K562 (cell line): Measurements from ENCODE around the gene IGSF8. TPM values are rescaled to one million over a fixed set of nuclear protein-coding genes. Genes with fewer than 3 reads are reported as not detected.

Experiments
- ATAC-seq: fragments of 200-7000 bp; cut with Tn5 transposase; 3 replicates; pipeline ENCODE4 v1.9.1; 2020; ENCODE audit warnings: moderate library complexity
- BruUV-seq: library from RNA; stranded (reverse); fragments of 400-500 nt; replicated peaks from 2 replicates; lab custom pipeline; 2021; lab: Mats Ljungman, UMichigan
- CTCF ChIA-PET: fragments of 300-600 bp; formaldehyde crosslinking; extraction: SDS; loops from one replicate; lab custom pipeline; 2021; ENCODE audit warnings: low intra/inter-chr PET ratio; lab: Yijun Ruan, JAX
- POLR2A ChIA-PET: fragments of 300-600, 350-650 bp; sonication (Branson Sonifier 250); formaldehyde crosslinking; extraction: SDS; loops from one replicate; lab custom pipeline; 2021; ENCODE audit warnings: antibody characterized with exemption, inconsistent platforms; lab: Yijun Ruan, JAX
- DNase-seq, 4 experiments: peaks; one replicate each; pipeline versions ENCODE4 v3.0.0 to v3.0.0-alpha.2; 2011 to 2018; ENCODE audit warnings: low spot score in 3 of 4, mixed read lengths in 3 of 4; ENCODE audit errors: extremely low read depth in 1 of 4
- FAIRE-seq: peaks from 2 replicates; lab custom pipeline; 2011; peaks lifted over from hg19 to GRCh38; lab: Jason Lieb, UNC
- H2AFZ ChIP-seq: 2 replicates; pipeline ENCODE4 v1.6.0; 2011; ENCODE audit warnings: low read depth, low read length, control low read depth, inconsistent platforms
- H3K27ac ChIP-seq: fragments of 200-600 bp; 3 replicates; pipeline ENCODE4 v1.8.0; 2011; ENCODE audit warnings: low read depth, mild to moderate bottlenecking, control low read depth, inconsistent platforms, low read length, moderate library complexity, mixed read lengths; ENCODE audit errors: extremely low read depth
- H3K27me3 ChIP-seq, 2 experiments: fragments of 300-600 bp in 1 of 2; 2 replicates in 1 of 2; 3 replicates in 1 of 2; pipeline versions ENCODE4 v1.6.0 to v1.8.0; 2011; ENCODE audit warnings: inconsistent platforms in 2 of 2, low read length in 2 of 2, mild to moderate bottlenecking in 1 of 2, mixed read lengths in 1 of 2, moderate library complexity in 1 of 2; ENCODE audit not compliant: control insufficient read depth in 2 of 2, insufficient read depth in 2 of 2
- H3K36me3 ChIP-seq: fragments of 300-600 bp; 3 replicates; pipeline ENCODE4 v1.8.0; 2011; ENCODE audit warnings: mild to moderate bottlenecking, low read length, inconsistent platforms; ENCODE audit not compliant: control insufficient read depth, insufficient read depth
- H3K4me1 ChIP-seq, 2 experiments: fragments of 200-600 bp in 1 of 2; replicated peaks in 1 of 2; 2 replicates in 1 of 2; 3 replicates in 1 of 2; pipeline versions ENCODE4 v1.5.1 to v1.8.0; 2011; ENCODE audit warnings: inconsistent platforms in 2 of 2, low read length in 2 of 2, mild to moderate bottlenecking in 1 of 2, mixed read lengths in 1 of 2, moderate library complexity in 1 of 2; ENCODE audit not compliant: control insufficient read depth in 2 of 2, insufficient read depth in 2 of 2
- H3K4me2 ChIP-seq: 2 replicates; pipeline ENCODE4 v1.6.1; 2011; ENCODE audit warnings: low read length, control low read depth, inconsistent platforms, mixed read lengths; ENCODE audit not compliant: insufficient read depth
- H3K4me3 ChIP-seq: fragments of 200-600 bp; sonication (generic), shearing (Covaris generic); 2 replicates; pipeline ENCODE4 v1.5.1; 2016; ENCODE audit warnings: control low read depth, inconsistent platforms
- H3K79me2 ChIP-seq: fragments of 200-600 bp; 3 replicates; pipeline ENCODE4 v1.8.0; 2011; ENCODE audit warnings: low read length, inconsistent platforms; ENCODE audit not compliant: control insufficient read depth, insufficient read depth
- H3K9ac ChIP-seq, 2 experiments: 2 replicates each; pipeline versions ENCODE4 v1.6.0 to v1.6.1; 2011; ENCODE audit warnings: low read depth in 2 of 2, low read length in 2 of 2, control low read depth in 1 of 2, inconsistent platforms in 1 of 2, mild to moderate bottlenecking in 1 of 2, mixed read lengths in 1 of 2; ENCODE audit not compliant: insufficient read depth in 1 of 2
- H3K9me1 ChIP-seq: one replicate; pipeline ENCODE4 v1.6.0; 2011; ENCODE audit warnings: inconsistent platforms, mild to moderate bottlenecking, low read length, moderate library complexity; ENCODE audit not compliant: control insufficient read depth, insufficient read depth
- H3K9me3 ChIP-seq: replicated peaks from 2 replicates; pipeline ENCODE4 v1.5.1; 2011; ENCODE audit warnings: low read depth, low read length, inconsistent platforms; ENCODE audit not compliant: control insufficient read depth, insufficient read depth
- H4K20me1 ChIP-seq: replicated peaks from 2 replicates; pipeline ENCODE4 v1.6.1; 2011; ENCODE audit warnings: low read length, inconsistent platforms, mixed read lengths; ENCODE audit not compliant: control insufficient read depth, insufficient read depth
- ATF7 ChIP-seq: fragments of 450-650 bp; IDR thresholded peaks from 2 replicates; pipeline ENCODE4 v1.7.1; 2014; ENCODE audit warnings: mild to moderate bottlenecking, moderate library complexity
- BCOR ChIP-seq: fragments of 450-650 bp; IDR thresholded peaks from 2 replicates; pipeline ENCODE4 v1.6.1; 2016
- CBFA2T3 ChIP-seq: fragments of 450-650 bp; IDR thresholded peaks from 2 replicates; pipeline ENCODE4 v1.6.1; 2017
- CREB3L1 ChIP-seq: fragments of 450-650 bp; IDR thresholded peaks from 2 replicates; pipeline ENCODE4 v1.6.1; 2014; ENCODE audit warnings: low read depth, mild to moderate bottlenecking, moderate library complexity, borderline replicate concordance
- EP400 ChIP-seq: fragments of 450-650 bp; IDR thresholded peaks from 2 replicates; pipeline ENCODE4 v1.6.1; 2017; ENCODE audit warnings: antibody characterized with exemption, mild to moderate bottlenecking, moderate library complexity
- IRF2 ChIP-seq: sonication (generic); formaldehyde crosslinking; IDR thresholded peaks from 2 replicates; pipeline ENCODE4 v1.8.1; 2022; ENCODE audit warnings: mild to moderate bottlenecking, missing genetic modification reagents
- JUND ChIP-seq, 2 experiments: IDR thresholded peaks; 2 replicates in 1 of 2; 3 replicates in 1 of 2; pipeline ENCODE4 v1.6.1; 2011; ENCODE audit warnings: borderline replicate concordance in 2 of 2, low read depth in 2 of 2, low read length in 2 of 2, improper control_type of control experiment in 1 of 2, missing biosample characterization in 1 of 2, missing genetic modification characterization in 1 of 2, missing genetic modification reagents in 1 of 2
- NFIX ChIP-seq: fragments of 250-450 bp; sonication (Bioruptor Pico); IDR thresholded peaks from 2 replicates; pipeline ENCODE4 v1.4.0; 2020; ENCODE audit warnings: low read depth, mild to moderate bottlenecking, moderate library complexity
- ZNF12 ChIP-seq: sonication (generic); formaldehyde crosslinking; IDR thresholded peaks from 2 replicates; pipeline ENCODE4 v1.4.0; 2020; ENCODE audit warnings: mild to moderate bottlenecking, missing genetic modification reagents
- WGBS: fragments of 100-300 bp; shearing (Covaris generic); methylation state at CpG from one replicate; pipeline ENCODE4 v1.1.6; 2016; ENCODE audit warnings: low coverage, mixed read lengths; ENCODE audit not compliant: insufficient coverage; ENCODE audit errors: missing lambda C conversion rate; 5-methylcytosine and 5-hydroxymethylcytosine counted together
- in situ Hi-C: fragments of 300-500 bp; cut with MboI; formaldehyde crosslinking; loops from 4 replicates; pipeline ENCODE4 v1.15.0; 2018; ENCODE audit warnings: inconsistent platforms, mixed read lengths
- intact Hi-C: fragments of 100-400 bp; cut with micrococcal nuclease; formaldehyde crosslinking; loops from 2 replicates; pipeline ENCODE4 v1.14.2; 2022
- polyA plus RNA-seq, 8 experiments: library from polyadenylated mRNA; depleted of rRNA in 4 of 8; stranded (reverse) in 5 of 8; unstranded in 3 of 8; fragments of >200 nt; fragmentation: Nextera tagmentation in 2 of 8; fragmentation: Illumina TruSeq in 1 of 8; extraction: Ambion mirVana in 2 of 8; extraction: Trizol in 1 of 8; gene quantifications; 2 replicates each; pipeline versions ENCODE4 v1.2.1 to v1.2.3, GENCODE V29; 2011 to 2014; ENCODE audit warnings: inconsistent platforms in 1 of 8, missing spikeins in 1 of 8
- total RNA-seq, 7 experiments: library from RNA; depleted of rRNA in 6 of 7; stranded (reverse); fragments of >200 nt in 6 of 7; fragmentation: Illumina TruSeq in 2 of 7; extraction: Trizol in 2 of 7; gene quantifications; 2 replicates each; pipeline versions ENCODE4 v1.2.1 to v1.2.3, GENCODE V29; 2011 to 2021; ENCODE audit warnings: low replicate concordance in 1 of 7

The IGSF8 gene
- total and polyA plus RNA-seq, 9 of the 15 experiments (the other 6 are each of a cell fraction or from before 2014, with no cell fraction given): 0.32 to 11.7 (median 3.2) TPM

- TF ChIP-seq CREB3L1 (no peak), JUND (IDR thresholded peaks at IDR 0.05; ENCODE audit: borderline replicate concordance, low read depth, low read length) (peak; percentile 58), JUND (tag; IDR thresholded peaks at IDR 0.05; ENCODE audit: borderline replicate concordance, low read depth, low read length) (0 out of 3 replicates have a peak, but pooled peaks have one; percentile 28), NFIX (CRISPR knock-in tag) (no peak), ZNF12 (no peak), EP400 (peak; percentile 96), ATF7 (peak; percentile 69; the same call in 1 of the 2 replicates), CBFA2T3 (no peak)
These were observed 10.7 kb upstream of the IGSF8 start (continued) for GRCh38 chr1:160108888-160109662.

GRCh38 chr1:160107512-160107911 lies 9.1 kb upstream of the IGSF8 start:
- BruUV-seq: no TSS peak
- no peak for TF ChIP-seq IRF2 (CRISPR knock-in tag)
- TF ChIP-seq BCOR: 0 out of 2 replicates have a peak, but pooled peaks have one; percentile 23

More at GRCh38 chr1:160107512-160107911, 9.1 kb upstream of the IGSF8 start:
- no peak overlapping the region; the same call in 2 of the 3 replicates for H3K27ac ChIP-seq
- H3K9me1 ChIP-seq: no peaks in the 10 kb centered on the region
- 0% methylated on average over 1 of the region's 1 CpG for WGBS
- H3K4me1 ChIP-seq: peaks cover 0 to 6% of the 10 kb centered on the region in 2 experiments; a peak in 3 of 5 replicates
- in situ Hi-C loops: loop anchor here (10.0 kb wide), 1 partner anchor 267 kb away; no protein-coding TSS in a partner anchor
- H3K9me3 ChIP-seq: no peaks in the 10 kb centered on the region
- no peak overlapping the region for H3K9ac ChIP-seq
- no peak for DNase-seq
- no peaks in the 10 kb centered on the region for H3K79me2 ChIP-seq
- no peak overlapping the region for H3K4me3 ChIP-seq
- H4K20me1 ChIP-seq: no peaks in the 10 kb centered on the region
- ATAC-seq: no peak
- POLR2A ChIA-PET: interaction anchor here (0.6 kb wide), 1 partner anchor 155 kb away, joined by 3 read pairs; the partner anchor contains the start of gene DCAF8
- intact Hi-C loops: no loop called here
- CTCF ChIA-PET: no interaction called here
- no peaks in the 10 kb centered on the region for H3K36me3 ChIP-seq
- no peak for FAIRE-seq
- peaks cover 3 to 26% of the 10 kb centered on the region in 2 experiments; a peak in 4 of 5 replicates for H3K27me3 ChIP-seq
- no peak overlapping the region for H2AFZ ChIP-seq
- H3K4me2 ChIP-seq: no peak overlapping the region
